ENCODE data around the gene PRIM1.

DNA sequence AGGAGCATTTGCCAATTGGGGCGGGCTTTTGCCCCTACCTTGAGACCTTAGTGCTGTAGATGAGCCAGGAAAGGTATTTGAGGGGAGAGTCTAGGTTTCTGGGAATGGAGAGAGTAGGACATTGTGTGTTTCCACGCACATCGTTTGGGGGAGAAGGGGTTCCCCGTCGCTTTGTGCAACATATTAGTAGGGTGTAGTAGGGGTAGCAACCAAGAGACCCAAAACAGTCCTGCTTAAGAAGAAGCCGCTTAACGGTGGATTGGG, 63.3 kb downstream of the PRIM1 start:
- TF ChIP-seq, protein P1, sequence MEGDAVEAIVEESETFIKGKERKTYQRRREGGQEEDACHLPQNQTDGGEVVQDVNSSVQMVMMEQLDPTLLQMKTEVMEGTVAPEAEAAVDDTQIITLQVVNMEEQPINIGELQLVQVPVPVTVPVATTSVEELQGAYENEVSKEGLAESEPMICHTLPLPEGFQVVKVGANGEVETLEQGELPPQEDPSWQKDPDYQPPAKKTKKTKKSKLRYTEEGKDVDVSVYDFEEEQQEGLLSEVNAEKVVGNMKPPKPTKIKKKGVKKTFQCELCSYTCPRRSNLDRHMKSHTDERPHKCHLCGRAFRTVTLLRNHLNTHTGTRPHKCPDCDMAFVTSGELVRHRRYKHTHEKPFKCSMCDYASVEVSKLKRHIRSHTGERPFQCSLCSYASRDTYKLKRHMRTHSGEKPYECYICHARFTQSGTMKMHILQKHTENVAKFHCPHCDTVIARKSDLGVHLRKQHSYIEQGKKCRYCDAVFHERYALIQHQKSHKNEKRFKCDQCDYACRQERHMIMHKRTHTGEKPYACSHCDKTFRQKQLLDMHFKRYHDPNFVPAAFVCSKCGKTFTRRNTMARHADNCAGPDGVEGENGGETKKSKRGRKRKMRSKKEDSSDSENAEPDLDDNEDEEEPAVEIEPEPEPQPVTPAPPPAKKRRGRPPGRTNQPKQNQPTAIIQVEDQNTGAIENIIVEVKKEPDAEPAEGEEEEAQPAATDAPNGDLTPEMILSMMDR (optimal IDR thresholded peaks at IDR 0.05 in 1 of 3, IDR thresholded peaks at IDR 0.05 in 1 of 3, conservative IDR thresholded peaks at IDR 0.05 in 1 of 3; ENCODE audit: extremely low read depth in 1 of 3, insufficient read depth in 2 of 3, low read length in 3 of 3): no peak
- no peak for TF ChIP-seq EZH2 (IDR thresholded peaks at IDR 0.05; ENCODE audit: low read length)

Measured in keratinocyte (primary cell).